K562 (cell line): ENCODE data around the gene MRGPRF. TPM values are rescaled to one million over a fixed set of nuclear protein-coding genes. Genes with fewer than 3 reads are reported as not detected.
A peak's percentile ranks its signal among the peaks of the same experiment; 100 is the strongest.

ENCODE experiments used
- ATAC-seq: fragments of 200-7000 bp; cut with Tn5 transposase; 3 replicates; pipeline ENCODE4 v1.9.1; 2020; ENCODE audit warnings: moderate library complexity
- BruUV-seq: library from RNA; stranded (reverse); fragments of 400-500 nt; replicated peaks from 2 replicates; lab custom pipeline; 2021; lab: Mats Ljungman, UMichigan
- CTCF ChIA-PET: fragments of 300-600 bp; formaldehyde crosslinking; extraction: SDS; loops from one replicate; lab custom pipeline; 2021; ENCODE audit warnings: low intra/inter-chr PET ratio; lab: Yijun Ruan, JAX
- POLR2A ChIA-PET: fragments of 300-600, 350-650 bp; sonication (Branson Sonifier 250); formaldehyde crosslinking; extraction: SDS; loops from one replicate; lab custom pipeline; 2021; ENCODE audit warnings: antibody characterized with exemption, inconsistent platforms; lab: Yijun Ruan, JAX
- DNase-seq, 4 experiments: peaks; one replicate each; pipeline versions ENCODE4 v3.0.0 to v3.0.0-alpha.2; 2011 to 2018; ENCODE audit warnings: low spot score in 3 of 4, mixed read lengths in 3 of 4; ENCODE audit errors: extremely low read depth in 1 of 4
- FAIRE-seq: peaks from 2 replicates; lab custom pipeline; 2011; peaks lifted over from hg19 to GRCh38; lab: Jason Lieb, UNC
- H2AFZ ChIP-seq: 2 replicates; pipeline ENCODE4 v1.6.0; 2011; ENCODE audit warnings: low read depth, low read length, control low read depth, inconsistent platforms
- H3K27ac ChIP-seq: fragments of 200-600 bp; 3 replicates; pipeline ENCODE4 v1.8.0; 2011; ENCODE audit warnings: low read depth, mild to moderate bottlenecking, control low read depth, inconsistent platforms, low read length, moderate library complexity, mixed read lengths; ENCODE audit errors: extremely low read depth
- H3K27me3 ChIP-seq, 2 experiments: fragments of 300-600 bp in 1 of 2; 2 replicates in 1 of 2; 3 replicates in 1 of 2; pipeline versions ENCODE4 v1.6.0 to v1.8.0; 2011; ENCODE audit warnings: inconsistent platforms in 2 of 2, low read length in 2 of 2, mild to moderate bottlenecking in 1 of 2, mixed read lengths in 1 of 2, moderate library complexity in 1 of 2; ENCODE audit not compliant: control insufficient read depth in 2 of 2, insufficient read depth in 2 of 2
- H3K36me3 ChIP-seq: fragments of 300-600 bp; 3 replicates; pipeline ENCODE4 v1.8.0; 2011; ENCODE audit warnings: mild to moderate bottlenecking, low read length, inconsistent platforms; ENCODE audit not compliant: control insufficient read depth, insufficient read depth
- H3K4me1 ChIP-seq, 2 experiments: fragments of 200-600 bp in 1 of 2; replicated peaks in 1 of 2; 2 replicates in 1 of 2; 3 replicates in 1 of 2; pipeline versions ENCODE4 v1.5.1 to v1.8.0; 2011; ENCODE audit warnings: inconsistent platforms in 2 of 2, low read length in 2 of 2, mild to moderate bottlenecking in 1 of 2, mixed read lengths in 1 of 2, moderate library complexity in 1 of 2; ENCODE audit not compliant: control insufficient read depth in 2 of 2, insufficient read depth in 2 of 2
- H3K4me2 ChIP-seq: 2 replicates; pipeline ENCODE4 v1.6.1; 2011; ENCODE audit warnings: low read length, control low read depth, inconsistent platforms, mixed read lengths; ENCODE audit not compliant: insufficient read depth
- H3K4me3 ChIP-seq: fragments of 200-600 bp; sonication (generic), shearing (Covaris generic); 2 replicates; pipeline ENCODE4 v1.5.1; 2016; ENCODE audit warnings: control low read depth, inconsistent platforms
- H3K79me2 ChIP-seq: fragments of 200-600 bp; 3 replicates; pipeline ENCODE4 v1.8.0; 2011; ENCODE audit warnings: low read length, inconsistent platforms; ENCODE audit not compliant: control insufficient read depth, insufficient read depth
- H3K9ac ChIP-seq, 2 experiments: 2 replicates each; pipeline versions ENCODE4 v1.6.0 to v1.6.1; 2011; ENCODE audit warnings: low read depth in 2 of 2, low read length in 2 of 2, control low read depth in 1 of 2, inconsistent platforms in 1 of 2, mild to moderate bottlenecking in 1 of 2, mixed read lengths in 1 of 2; ENCODE audit not compliant: insufficient read depth in 1 of 2
- H3K9me1 ChIP-seq: one replicate; pipeline ENCODE4 v1.6.0; 2011; ENCODE audit warnings: inconsistent platforms, mild to moderate bottlenecking, low read length, moderate library complexity; ENCODE audit not compliant: control insufficient read depth, insufficient read depth
- H3K9me3 ChIP-seq: replicated peaks from 2 replicates; pipeline ENCODE4 v1.5.1; 2011; ENCODE audit warnings: low read depth, low read length, inconsistent platforms; ENCODE audit not compliant: control insufficient read depth, insufficient read depth
- H4K20me1 ChIP-seq: replicated peaks from 2 replicates; pipeline ENCODE4 v1.6.1; 2011; ENCODE audit warnings: low read length, inconsistent platforms, mixed read lengths; ENCODE audit not compliant: control insufficient read depth, insufficient read depth
- BACH1 ChIP-seq: fragments of 200-800 bp; sonication (Bioruptor generic); IDR thresholded peaks from 2 replicates; pipeline ENCODE4 v1.6.1; 2016; ENCODE audit warnings: missing genetic modification characterization, missing compliant biosample characterization
- CAMTA2 ChIP-seq: fragments of 250-450 bp; sonication (Bioruptor Pico); conservative IDR thresholded peaks from 2 replicates; pipeline ENCODE4 v1.5.1; 2022
- EZH2 ChIP-seq: IDR thresholded peaks from 2 replicates; pipeline ENCODE4 v1.6.1; 2012; ENCODE audit warnings: low read depth, mild to moderate bottlenecking, inconsistent platforms, low read length, borderline replicate concordance
- HDAC1 ChIP-seq, 2 experiments: fragments of 450-650 bp; IDR thresholded peaks; 2 replicates each; pipeline ENCODE4 v1.6.1; 2016 to 2017; ENCODE audit warnings: inconsistent platforms in 1 of 2, mild to moderate bottlenecking in 1 of 2, moderate library complexity in 1 of 2
- HDGF ChIP-seq: fragments of 450-650 bp; IDR thresholded peaks from 2 replicates; pipeline ENCODE4 v1.6.1; 2016
- HEY1 ChIP-seq: fragments of 250-450 bp; sonication (Bioruptor Pico); IDR thresholded peaks from 2 replicates; pipeline ENCODE4 v1.5.0; 2020; ENCODE audit warnings: mild to moderate bottlenecking, moderate library complexity, borderline replicate concordance
- HNRNPK ChIP-seq: fragments of 200-400 bp; formaldehyde crosslinking; IDR thresholded peaks from one replicate; pipeline ENCODE4 v1.6.1; 2018; ENCODE audit warnings: mild to moderate bottlenecking, low read depth, low read length; ENCODE audit not compliant: poor library complexity, severe bottlenecking
- MCM5 ChIP-seq: fragments of 450-650 bp; IDR thresholded peaks from 2 replicates; pipeline ENCODE4 v1.6.1; 2016; ENCODE audit warnings: low read depth
- NRF1 ChIP-seq, 2 experiments: fragments of 450-650 bp; IDR thresholded peaks in 1 of 2; conservative IDR thresholded peaks in 1 of 2; 2 replicates each; pipeline ENCODE4 v1.6.1; 2014; ENCODE audit warnings: mild to moderate bottlenecking in 2 of 2
- POLR2G ChIP-seq: fragments of 200-400 bp; formaldehyde crosslinking; IDR thresholded peaks from 2 replicates; pipeline ENCODE4 v1.6.1; 2017; ENCODE audit warnings: low read depth, mild to moderate bottlenecking, antibody characterized with exemption, low read length, moderate library complexity
- RFX1 ChIP-seq: fragments of 450-650 bp; IDR thresholded peaks from 2 replicates; pipeline ENCODE4 v1.6.1; 2016; ENCODE audit warnings: mild to moderate bottlenecking, moderate library complexity
- SNRNP70 ChIP-seq: fragments of 200-400 bp; formaldehyde crosslinking; optimal IDR thresholded peaks from 2 replicates; pipeline ENCODE3; 2017; ENCODE audit warnings: low read depth, low read length
- SRSF1 ChIP-seq: fragments of 200-400 bp; formaldehyde crosslinking; IDR thresholded peaks from 2 replicates; pipeline ENCODE4 v1.6.1; 2017; ENCODE audit warnings: mild to moderate bottlenecking, low read depth, low read length, moderate library complexity
- TAF7 ChIP-seq: fragments of 450-650 bp; IDR thresholded peaks from 2 replicates; pipeline ENCODE4 v1.6.1; 2016; ENCODE audit warnings: missing genetic modification characterization, missing compliant biosample characterization
- TEAD2 ChIP-seq: fragments of 450-650 bp; IDR thresholded peaks from 2 replicates; pipeline ENCODE4 v1.6.1; 2016; ENCODE audit warnings: missing genetic modification characterization, control low read depth, missing compliant biosample characterization
- XRCC4 ChIP-seq: IDR thresholded peaks from one replicate; pipeline ENCODE4 v1.6.1; 2011; ENCODE audit not compliant: insufficient read depth, insufficient read length; ENCODE audit errors: extremely low read depth
- ZNF165 ChIP-seq: fragments of 250-450 bp; sonication (Bioruptor Pico); IDR thresholded peaks from 2 replicates; pipeline ENCODE4 v1.4.0; 2020; ENCODE audit warnings: borderline replicate concordance
- ZNF311 ChIP-seq: fragments of 250-450 bp; sonication (Bioruptor Pico); IDR thresholded peaks from 2 replicates; pipeline ENCODE4 v1.4.0; 2020; ENCODE audit warnings: mild to moderate bottlenecking, moderate library complexity
- WGBS: fragments of 100-300 bp; shearing (Covaris generic); methylation state at CpG from one replicate; pipeline ENCODE4 v1.1.6; 2016; ENCODE audit warnings: low coverage, mixed read lengths; ENCODE audit not compliant: insufficient coverage; ENCODE audit errors: missing lambda C conversion rate; 5-methylcytosine and 5-hydroxymethylcytosine counted together
- in situ Hi-C: fragments of 300-500 bp; cut with MboI; formaldehyde crosslinking; loops from 4 replicates; pipeline ENCODE4 v1.15.0; 2018; ENCODE audit warnings: inconsistent platforms, mixed read lengths
- intact Hi-C: fragments of 100-400 bp; cut with micrococcal nuclease; formaldehyde crosslinking; loops from 2 replicates; pipeline ENCODE4 v1.14.2; 2022
- polyA plus RNA-seq, 8 experiments: library from polyadenylated mRNA; depleted of rRNA in 4 of 8; stranded (reverse) in 5 of 8; unstranded in 3 of 8; fragments of >200 nt; fragmentation: Nextera tagmentation in 2 of 8; fragmentation: Illumina TruSeq in 1 of 8; extraction: Ambion mirVana in 2 of 8; extraction: Trizol in 1 of 8; gene quantifications; 2 replicates each; pipeline versions ENCODE4 v1.2.1 to v1.2.3, GENCODE V29; 2011 to 2014; ENCODE audit warnings: inconsistent platforms in 1 of 8, missing spikeins in 1 of 8
- total RNA-seq, 7 experiments: library from RNA; depleted of rRNA in 6 of 7; stranded (reverse); fragments of >200 nt in 6 of 7; fragmentation: Illumina TruSeq in 2 of 7; extraction: Trizol in 2 of 7; gene quantifications; 2 replicates each; pipeline versions ENCODE4 v1.2.1 to v1.2.3, GENCODE V29; 2011 to 2021; ENCODE audit warnings: low replicate concordance in 1 of 7
- TF ChIP-seq, protein P1 (sequence below): fragments of 250-450 bp; sonication (Bioruptor Pico); IDR thresholded peaks from 2 replicates; pipeline ENCODE4 v1.9.0; 2021; ENCODE audit warnings: mild to moderate bottlenecking

MRGPRF gene
- total and polyA plus RNA-seq, 9 of the 15 experiments (the other 6 are each of a cell fraction or from before 2014, with no cell fraction given): not detected

DNA sequence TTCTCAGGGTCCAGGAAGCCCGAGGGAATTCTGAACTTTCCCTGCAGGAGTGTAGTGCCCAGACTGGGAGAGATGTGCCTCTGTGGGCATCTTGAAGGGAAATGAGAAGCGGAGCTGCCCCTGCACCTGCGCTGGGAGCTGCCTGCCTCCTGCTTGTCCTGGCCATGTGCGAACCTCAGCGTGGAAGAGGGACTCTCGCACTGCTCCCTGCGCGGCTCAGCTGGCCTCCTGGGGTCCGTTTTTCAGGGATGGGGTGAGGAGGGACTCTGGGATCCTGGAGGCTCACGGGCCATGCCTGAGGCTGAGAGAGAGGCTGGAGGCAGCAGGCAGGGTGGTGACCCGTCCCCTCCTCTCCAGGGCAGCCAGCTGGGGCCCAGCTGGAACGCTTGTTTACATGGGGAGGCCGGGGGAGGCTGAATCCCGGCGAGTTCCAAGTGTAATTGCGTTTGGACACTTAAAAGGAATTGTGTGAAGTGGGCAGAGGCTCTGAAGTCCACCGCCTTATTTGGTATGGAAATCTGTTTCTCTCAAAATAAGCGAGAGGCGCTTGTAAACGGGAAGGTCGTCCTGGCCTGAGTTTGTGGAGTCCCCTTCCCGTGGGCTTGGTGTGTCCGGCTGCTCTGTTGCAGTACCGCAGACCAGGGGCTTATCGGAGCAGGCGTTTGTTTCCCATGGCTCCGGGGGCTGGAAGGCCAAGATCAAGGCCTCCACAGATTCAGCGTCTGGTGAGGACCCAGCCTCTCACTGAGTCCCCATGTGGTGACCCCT is 1.2 kb upstream of the MRGPRF start:
- intact Hi-C loops: no loop called here
- POLR2A ChIA-PET: no interaction called here
- TF ChIP-seq RFX1: no peak
- no peak for TF ChIP-seq POLR2G
- no peak for TF ChIP-seq HEY1
- TF ChIP-seq, protein P1, sequence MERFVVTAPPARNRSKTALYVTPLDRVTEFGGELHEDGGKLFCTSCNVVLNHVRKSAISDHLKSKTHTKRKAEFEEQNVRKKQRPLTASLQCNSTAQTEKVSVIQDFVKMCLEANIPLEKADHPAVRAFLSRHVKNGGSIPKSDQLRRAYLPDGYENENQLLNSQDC (CRISPR knock-in tag): no peak
- TF ChIP-seq MCM5: no peak
- TF ChIP-seq TAF7: no peak
- no peak for TF ChIP-seq HDAC1 (IDR thresholded peaks at IDR 0.05)
- no peak for TF ChIP-seq EZH2
- no peak for TF ChIP-seq ZNF165 (CRISPR knock-in tag)
- TF ChIP-seq ZNF311: no peak
- no peak for TF ChIP-seq TEAD2 (tag)
- TF ChIP-seq SNRNP70: no peak
- no peak for TF ChIP-seq BACH1
- no peak for TF ChIP-seq HDGF
- TF ChIP-seq HNRNPK: no peak
- TF ChIP-seq XRCC4: no peak
- no peak for TF ChIP-seq CAMTA2
- no peak for TF ChIP-seq SRSF1
- no peak for TF ChIP-seq NRF1 (conservative IDR thresholded peaks at IDR 0.05 in 1 of 2, IDR thresholded peaks at IDR 0.05 in 1 of 2)

More for the DNA sequence above, 1.2 kb upstream of the MRGPRF start:
- ATAC-seq: no peak
- no peak overlapping the region for H3K4me3 ChIP-seq
- no peak overlapping the region for H3K4me2 ChIP-seq
- H3K9me1 ChIP-seq: no peaks in the 10 kb centered on the region
- DNase-seq: no peak
- CTCF ChIA-PET: no interaction called here
- H3K79me2 ChIP-seq: no peaks in the 10 kb centered on the region
- H3K9me3 ChIP-seq: no peaks in the 10 kb centered on the region
- BruUV-seq: no TSS peak
- peaks cover 14 to 80% of the 10 kb centered on the region in 2 experiments; a peak in 4 of 5 replicates for H3K27me3 ChIP-seq
- no peaks in the 10 kb centered on the region for H3K36me3 ChIP-seq
- peak overlapping the region in 1 of 2 experiments; percentile 17; a peak in 1 of 4 replicates for H3K9ac ChIP-seq
- peaks cover 0 to 40% of the 10 kb centered on the region in 2 experiments; a peak in 3 of 5 replicates for H3K4me1 ChIP-seq
- WGBS: 5% methylated on average over 24 of the region's 28 CpGs
- H2AFZ ChIP-seq: no peak overlapping the region
- FAIRE-seq: no peak
- H3K27ac ChIP-seq: no peak overlapping the region
- peaks cover 23% of the 10 kb centered on the region for H4K20me1 ChIP-seq
- in situ Hi-C loops: no loop called here
